HG03139 (cell line): ENCODE results near the gene XYLB.
"Not testable (repeated sequence)": the region's sequence is repeated elsewhere in the genome, so short reads cannot be mapped to it uniquely, and the experiment has no call there.

Source experiments
- ATAC-seq: cut with Tn5 transposase; IDR thresholded peaks from one replicate; pipeline ENCODE4 v1.9.1; 2021; ENCODE audit not compliant: unreplicated experiment

Gene XYLB

DNA sequence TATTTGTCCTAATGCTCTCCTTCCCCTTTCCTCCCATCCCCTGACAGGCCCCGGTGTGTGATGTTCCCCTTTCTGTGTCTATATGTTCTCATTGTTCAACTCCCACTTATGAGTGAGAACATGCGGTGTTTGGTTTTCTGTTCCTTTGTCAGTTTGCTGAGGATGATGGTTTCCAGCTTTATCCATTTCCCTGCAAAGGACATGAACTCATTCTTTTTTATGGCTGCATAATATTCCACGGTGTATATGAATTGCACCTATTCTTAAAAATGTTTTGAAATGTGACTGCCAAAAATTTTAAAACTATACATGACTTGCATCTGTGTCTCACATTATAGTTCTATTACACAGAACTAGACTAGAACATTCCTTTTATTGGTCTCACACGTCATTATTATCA is 25.9 kb upstream of the XYLB start:
- not testable (repeated sequence) for ATAC-seq

- ATAC-seq: no peak
These were observed 23.5 kb upstream of the XYLB start for GRCh38 chr3:38323060-38323459.

GRCh38 chr3:38325256-38325655 is 21.3 kb upstream of the XYLB start:
- no peak for ATAC-seq

DNA sequence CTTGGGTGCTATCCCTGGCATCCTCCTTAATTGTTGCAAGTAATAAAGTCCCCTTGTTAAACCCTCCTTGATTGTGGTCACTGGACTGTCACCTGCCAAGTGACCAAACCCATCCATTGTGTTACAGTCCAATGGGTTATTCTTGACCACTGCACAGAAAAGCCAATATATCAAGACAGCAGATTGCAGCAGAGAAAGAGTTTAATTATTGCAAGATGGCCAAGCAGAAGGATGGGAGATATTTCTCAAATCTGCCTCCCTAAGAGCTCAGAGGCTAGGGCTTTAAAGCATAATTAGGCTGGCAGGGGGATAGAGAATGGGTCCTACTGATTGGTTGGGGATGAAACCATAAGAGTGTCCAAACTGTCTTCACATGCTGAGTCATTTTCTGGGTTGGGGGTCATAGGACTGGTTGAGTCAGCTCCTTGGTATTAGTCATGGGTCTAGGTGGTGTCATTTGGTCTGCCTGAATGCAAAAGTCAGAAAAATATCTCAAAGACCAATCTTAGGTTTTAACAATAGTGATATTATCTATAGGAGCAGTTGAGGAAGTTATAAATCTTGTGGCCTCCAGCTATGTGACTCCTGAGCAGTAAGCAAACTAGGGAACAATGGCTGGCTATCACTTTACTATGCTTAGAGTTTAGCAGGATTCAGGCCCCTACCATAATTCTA is 19.1 kb upstream of the XYLB start:
- ATAC-seq: no peak

DNA sequence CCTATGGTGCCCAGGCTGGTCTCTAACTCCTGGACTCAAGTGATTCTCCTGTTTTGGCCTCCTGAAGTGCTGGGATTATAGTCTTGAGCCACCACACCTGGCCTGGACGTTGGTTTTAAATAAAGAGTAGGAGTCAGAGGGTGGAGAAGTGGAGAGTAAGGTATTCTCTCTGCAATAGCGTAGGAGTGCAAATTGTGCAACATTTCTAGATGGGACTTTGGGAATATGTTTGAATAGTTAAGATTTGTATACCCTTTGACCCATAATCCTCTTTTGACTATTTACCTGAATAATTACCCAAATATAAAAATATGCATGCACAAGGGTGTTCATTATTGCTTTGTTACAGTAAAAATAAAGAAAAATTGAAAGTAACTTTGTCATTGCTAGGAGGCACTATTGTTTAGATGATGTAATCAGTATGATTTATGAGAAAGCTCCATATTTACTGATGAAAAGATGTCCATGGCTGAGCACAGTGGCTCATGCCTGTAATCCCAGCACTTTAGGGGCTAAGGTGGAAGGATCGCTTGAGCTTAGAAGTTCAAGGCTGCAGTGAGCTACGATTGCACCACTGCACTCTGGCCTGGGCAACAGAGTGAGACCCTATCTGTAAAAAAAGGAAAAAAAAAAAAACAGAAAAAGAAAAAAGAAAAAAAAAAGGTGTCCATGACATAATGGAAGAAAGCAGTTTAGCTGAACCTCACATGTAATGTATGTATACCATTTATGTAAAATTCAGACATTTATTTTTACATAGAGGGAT is 15.1 kb upstream of the XYLB start:
- no peak for ATAC-seq

DNA sequence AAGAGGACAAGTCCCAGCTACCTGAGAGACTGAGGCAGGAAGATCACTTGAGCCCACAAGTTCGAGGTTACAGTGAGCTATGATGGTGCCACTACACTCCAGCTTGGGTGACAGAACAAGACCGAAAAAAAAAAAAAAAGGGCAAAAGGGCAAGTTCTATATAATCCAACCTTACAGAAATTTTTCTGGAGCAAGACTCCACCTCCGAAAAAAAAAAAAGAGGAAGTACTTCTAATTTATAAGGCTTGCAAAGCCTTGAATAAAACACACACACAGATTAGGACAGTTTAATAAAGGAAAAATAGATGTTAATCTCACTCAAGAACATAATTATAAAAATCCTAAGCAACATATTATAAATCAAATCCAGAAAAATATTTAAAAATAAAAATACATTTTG is 14.4 kb upstream of the XYLB start:
- no peak for ATAC-seq

DNA sequence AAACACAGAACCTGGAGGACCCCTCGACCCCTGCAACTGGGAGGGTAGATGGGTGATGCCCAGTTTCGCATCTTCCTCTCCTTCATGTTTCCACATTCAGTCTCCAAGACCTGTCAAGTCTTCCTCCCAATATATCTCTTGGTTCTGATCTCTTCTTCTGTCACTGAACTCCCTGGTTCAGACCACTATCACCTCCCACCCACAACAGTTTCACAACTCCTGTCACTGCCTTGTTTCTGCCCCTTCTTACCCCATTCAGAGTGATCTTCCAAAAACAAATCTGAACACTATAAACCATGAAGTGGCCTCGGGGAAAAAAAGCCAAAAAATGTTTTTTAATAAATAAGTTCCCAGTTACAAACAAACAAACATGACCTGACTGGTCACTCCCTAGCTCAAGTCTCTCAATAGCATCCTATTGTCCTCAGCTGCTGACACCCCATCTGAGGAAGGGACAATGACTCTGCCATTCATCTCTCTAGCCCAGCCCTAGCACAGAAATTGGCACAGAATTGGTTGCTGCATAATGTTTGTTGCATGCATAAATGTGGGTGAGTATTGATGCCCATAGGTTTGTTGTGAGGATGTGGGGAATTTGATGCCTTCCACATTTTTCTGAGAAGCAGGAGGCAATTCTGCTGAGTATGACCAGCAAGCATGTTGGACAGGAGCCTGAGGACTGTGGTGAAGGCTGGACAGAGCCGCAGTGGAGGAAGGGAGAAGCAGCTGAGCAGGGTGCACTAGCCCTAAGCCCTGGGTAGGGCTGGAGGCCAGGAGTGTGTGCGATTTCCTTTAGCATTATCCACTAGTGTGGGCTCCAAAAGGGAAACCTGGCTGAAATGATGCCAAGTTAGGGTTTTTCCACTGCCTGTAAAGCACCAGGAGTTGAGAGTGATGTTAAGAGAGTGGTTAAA is 12.2 kb upstream of the XYLB start:
- no peak for ATAC-seq

DNA sequence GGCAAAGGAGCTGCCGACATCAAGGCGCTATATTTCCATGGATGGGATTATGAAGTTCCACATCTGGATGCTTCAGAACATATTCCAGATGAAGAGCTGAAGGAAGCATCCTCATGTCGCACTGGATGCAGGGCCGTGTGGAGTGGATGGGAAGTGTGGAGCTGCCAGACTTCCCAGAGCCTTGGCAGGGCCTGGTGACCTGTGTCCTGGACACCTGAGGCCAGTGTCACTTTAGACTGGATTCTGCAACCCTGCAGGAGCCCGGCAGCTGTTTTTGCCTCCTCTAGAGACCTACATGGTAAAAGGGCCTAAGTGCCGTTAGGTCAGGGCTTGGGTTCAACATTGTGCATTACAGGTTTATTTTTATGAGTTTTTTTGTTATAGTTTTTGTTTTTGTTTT is 11.3 kb upstream of the XYLB start:
- ATAC-seq: no peak

GRCh38 chr3:38337703-38338102 is 8.9 kb upstream of the XYLB start:
- ATAC-seq: no peak

DNA sequence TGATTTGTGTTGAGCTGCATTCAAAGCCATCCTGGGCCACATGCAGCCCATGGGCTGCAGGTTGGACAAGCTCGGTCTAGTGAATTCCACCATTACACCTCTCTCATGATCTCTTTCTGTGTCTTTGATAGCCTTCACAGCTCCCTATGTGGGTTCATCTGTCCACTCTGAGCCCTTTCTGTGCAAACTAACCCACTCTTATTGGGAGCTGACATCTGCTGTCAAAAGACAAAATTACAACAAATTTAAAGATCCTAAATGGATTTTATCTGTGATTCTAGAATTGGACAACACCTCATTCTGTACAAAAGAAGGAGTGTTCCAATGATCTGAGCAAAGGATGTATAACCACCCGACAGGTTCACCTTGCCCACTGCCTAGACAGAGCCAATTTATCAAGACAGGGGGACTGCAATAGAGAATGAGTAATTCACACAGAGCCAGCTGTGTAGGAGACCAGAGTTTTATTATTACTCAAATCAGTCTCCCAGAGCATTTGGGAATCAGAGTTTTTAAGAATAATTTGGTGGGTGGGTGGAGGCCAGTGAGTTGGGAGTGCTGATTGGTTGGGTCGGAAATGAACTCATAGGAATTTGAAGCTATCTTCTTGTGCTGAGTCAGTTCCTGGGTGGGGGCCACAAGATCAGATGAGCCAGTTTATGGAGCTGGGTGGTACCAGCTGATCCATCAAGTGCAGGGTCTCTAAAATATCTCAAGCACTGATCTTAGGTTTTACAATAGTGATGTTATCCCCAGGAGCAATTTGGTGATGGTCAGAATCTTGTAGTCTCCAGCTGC is 2.6 kb upstream of the XYLB start:
- ATAC-seq: no peak

DNA sequence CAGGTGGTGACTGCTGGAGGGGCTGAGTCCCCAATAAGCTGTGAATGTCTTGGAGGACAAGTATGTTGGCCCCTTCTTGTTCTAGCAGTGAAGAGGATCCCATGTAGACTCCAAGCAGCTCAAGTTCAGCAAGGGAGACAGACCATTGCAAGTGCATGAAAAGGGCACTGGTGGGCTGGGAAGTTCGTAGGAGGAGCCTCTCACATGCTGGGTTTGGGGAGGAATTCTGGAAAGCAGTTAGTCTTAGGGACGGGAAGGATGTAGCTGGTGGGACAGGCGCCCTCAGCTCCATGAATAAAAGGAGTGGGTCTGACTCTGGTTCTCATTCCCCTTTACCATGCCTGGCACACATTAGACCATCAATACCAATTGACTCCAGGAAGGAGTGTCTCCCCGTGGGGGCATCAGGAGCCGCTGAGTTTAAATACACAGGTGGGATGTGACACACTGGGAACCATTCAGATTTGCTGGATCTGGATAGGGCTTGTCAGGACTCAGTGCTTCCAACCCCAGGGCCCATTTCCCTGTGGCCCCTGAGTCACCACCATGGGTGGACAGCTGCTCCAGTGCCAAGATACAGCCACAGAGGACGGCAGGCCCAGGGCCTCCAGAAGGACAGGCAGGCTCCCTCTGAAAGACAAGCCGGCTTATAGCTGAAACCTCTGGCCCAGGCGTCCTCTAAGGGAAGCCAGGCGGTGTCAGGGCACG is 552 bp upstream of the XYLB start:
- ATAC-seq: no peak

DNA sequence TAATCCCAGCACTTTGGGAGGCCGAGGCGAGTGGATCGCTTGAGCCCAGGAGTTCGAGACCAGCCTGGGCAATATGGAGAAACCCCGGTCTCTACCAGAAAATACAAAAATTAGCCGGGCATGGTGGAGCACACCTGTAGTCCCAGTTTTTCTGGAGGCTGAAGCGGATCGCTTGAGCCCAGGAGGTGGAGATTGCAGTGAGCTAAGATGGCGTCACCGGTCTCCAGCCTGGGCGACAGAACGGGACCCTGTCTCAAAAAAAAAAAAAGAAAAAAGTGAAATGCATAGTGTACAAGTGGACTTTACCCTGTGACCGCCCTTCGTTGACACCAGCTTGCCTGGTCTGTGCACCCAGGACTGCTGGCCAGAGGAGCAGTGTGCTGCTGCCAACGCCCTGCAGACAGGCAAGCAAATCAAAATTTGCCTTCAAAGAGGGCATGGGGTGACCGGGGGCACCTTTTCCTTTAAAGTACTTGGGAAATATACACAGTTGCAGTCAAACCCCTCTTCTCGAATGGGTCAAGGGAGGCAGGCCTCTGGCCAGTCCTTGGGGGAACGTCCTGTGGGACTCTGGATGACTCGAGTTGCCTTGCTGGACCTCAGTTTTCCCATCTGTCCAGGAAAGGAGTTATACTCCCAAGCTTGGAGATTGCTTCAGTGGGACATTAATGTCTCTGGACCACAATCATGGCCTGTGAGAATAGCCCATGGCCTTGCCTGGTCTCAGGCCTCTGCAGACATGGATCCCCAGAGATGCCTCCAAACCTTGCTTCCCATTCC is 1.0 kb downstream of the XYLB start:
- ATAC-seq: no peak

DNA sequence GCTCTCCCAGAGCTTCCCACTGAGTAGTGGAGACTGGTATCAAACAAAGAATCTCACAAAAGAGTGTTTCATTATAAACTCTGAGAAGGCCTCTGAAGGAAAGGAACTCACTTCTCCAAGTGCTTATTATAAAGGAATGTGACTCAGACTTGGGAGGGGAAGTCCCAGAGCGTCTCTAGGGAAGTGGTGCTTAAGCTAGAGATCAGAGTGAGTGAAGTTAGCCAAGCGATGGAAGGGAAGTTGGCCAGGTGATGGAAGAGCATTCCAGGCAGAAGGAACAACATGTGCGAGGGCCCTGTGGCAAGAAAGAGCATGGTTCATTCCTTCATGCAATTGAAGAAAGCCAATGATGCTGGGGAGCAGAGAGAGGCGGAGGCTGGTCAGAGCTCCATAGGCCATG is 2.3 kb downstream of the XYLB start:
- no peak for ATAC-seq

DNA sequence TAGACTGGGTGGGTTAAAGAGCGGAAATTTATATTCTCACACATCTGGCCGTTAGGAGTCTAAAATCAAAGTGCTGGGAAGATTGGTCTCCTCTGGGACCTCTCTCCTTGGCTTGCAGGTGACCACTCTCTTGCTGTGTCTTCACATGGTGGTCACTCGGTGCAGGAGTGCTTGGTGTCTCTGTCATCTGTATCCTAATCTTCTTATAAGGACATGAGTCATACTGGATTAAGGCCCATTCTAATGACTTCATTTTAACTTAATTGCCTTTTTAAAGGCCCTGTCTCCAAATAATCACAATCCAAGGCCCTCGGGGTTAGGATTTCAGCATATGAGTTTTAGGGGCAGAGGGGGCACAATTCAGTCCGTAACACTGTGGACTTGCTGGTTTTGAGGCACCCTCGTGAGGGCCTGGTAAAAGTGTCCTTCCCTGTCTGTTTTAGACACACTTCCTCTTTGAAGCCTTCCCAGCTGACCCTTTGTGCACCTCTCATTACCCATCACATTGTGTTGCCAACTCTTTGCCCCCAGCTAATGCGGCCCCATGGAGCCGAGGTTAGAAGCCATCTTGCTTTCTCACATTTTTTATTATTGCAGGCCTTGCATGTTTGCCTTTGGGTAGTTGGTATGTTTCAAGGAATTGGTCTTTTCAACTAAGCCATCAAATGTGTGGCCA is 3.2 kb downstream of the XYLB start:
- no peak for ATAC-seq

DNA sequence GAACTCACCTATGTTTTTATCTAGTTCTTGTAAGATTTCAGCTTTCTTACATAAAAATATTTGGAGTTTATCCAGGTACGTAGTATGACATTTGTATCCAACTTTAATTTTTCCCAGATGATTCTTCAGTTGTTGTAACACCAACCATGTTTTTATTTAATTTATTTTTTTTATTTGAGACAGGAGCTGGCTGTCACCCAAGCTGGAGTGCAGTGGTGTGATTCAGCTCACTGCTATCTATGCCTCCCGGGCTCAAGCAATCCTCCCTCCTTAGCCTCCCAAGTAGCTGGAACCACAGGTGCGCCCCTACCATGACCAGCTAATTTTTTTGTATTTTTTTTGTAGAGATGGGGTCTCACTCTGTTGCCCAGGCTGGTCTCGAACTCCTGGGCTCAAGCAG is 6.6 kb downstream of the XYLB start:
- no peak for ATAC-seq

DNA sequence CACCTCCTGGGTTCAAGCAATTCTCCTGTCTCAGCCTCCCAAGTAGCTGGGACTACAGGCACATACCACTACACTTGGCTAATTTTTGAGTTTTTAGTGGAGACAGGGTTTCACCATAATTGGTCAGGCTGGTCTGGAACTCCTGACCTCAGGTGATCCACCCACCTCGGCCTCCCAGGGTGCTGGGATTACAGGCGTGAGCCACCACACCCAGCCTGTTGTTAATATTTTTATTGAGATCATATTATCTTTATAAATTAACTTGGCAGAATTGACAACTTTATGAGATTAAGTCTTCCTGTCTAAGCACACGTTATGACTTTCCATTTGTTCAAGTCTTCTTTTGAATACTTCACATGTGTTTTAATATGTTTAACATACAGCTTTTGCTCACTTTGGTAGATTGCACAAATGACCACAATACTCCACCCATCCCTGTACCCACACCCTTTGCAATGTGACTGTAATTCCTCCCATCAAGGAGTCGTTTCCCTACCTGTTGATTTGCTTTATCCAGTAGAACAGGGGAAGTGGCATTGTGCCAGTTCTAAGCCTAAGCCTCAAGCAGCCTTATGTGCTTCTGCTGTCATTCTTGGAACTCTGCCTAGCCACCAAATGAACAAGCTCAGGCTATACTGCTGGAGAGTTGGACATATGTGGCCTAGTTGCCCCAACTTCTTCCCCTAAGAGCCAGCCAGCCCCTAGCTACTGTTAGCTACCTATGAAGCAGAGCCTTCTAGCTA is 8.2 kb downstream of the XYLB start:
- no peak for ATAC-seq

DNA sequence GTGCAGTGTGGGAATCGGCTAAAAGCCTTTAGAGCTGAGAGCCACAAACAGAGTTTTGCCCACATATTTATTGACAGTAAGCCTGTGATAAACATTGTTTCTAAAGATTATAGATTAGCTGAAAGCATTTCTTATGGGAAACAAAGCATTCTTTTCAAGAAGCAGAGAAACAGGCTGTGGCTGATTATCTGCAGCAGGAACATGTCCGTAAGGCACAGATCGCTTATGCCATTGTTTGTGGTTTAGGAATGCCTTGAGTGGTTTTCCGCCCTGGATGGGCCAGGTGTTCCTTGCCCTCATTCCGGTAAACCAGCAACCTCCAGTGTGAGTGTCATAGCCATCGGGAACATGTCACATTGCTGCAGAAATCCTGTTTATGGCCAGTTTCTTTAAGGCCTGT is 12.5 kb downstream of the XYLB start:
- ATAC-seq: no peak

GRCh38 chr3:38360345-38360744 is 13.8 kb downstream of the XYLB start:
- ATAC-seq: no peak
